GM23338 (cell line): ENCODE data around the gene P2RY12.

Experiments used
- EZH2 ChIP-seq: fragments of 200-600 bp; sonication (generic); IDR thresholded peaks from one replicate; pipeline ENCODE4 v1.8.0; 2017; ENCODE audit warnings: antibody characterized with exemption, mild to moderate bottlenecking, low read depth; ENCODE audit not compliant: unreplicated experiment
- ZNF114 ChIP-seq: fragments of 250-450 bp; sonication (Bioruptor Pico); IDR thresholded peaks from 2 replicates; pipeline ENCODE4 v1.5.0; 2020; ENCODE audit warnings: mild to moderate bottlenecking, moderate library complexity
- TF ChIP-seq, protein P1 (sequence below), 2 experiments: fragments of 200-600 bp in 1 of 2; sonication (generic) in 1 of 2; conservative IDR thresholded peaks; 2 replicates each; pipeline versions ENCODE4 v1.5.1 to v1.6.1; 2016 to 2017; ENCODE audit warnings: antibody characterized with exemption in 2 of 2, low read depth in 2 of 2, mild to moderate bottlenecking in 2 of 2, moderate library complexity in 1 of 2
- TF ChIP-seq, protein P2 (sequence below): IDR thresholded peaks from one replicate; pipeline ENCODE4 v1.6.1; 2018; ENCODE audit warnings: antibody characterized with exemption; ENCODE audit not compliant: unreplicated experiment

DNA sequence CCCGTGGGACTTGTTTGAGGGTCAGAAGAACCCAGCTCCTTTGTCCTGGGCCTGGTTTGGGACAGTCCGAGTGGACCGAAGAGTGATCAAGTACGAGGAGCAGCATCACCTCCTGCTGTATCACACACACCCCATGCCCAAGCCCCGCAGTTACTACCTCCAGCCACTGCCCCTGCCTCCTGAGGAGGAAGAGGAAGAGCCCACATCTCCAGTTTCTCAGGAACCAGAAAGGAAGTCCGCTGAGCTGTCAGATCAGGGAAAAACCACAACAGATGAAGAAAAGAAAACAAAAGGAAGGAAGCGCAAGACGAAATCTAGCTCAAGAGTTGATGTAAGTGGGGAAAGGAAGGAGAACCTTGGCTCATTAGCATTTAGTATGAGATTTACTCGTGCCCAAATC is 3.3 kb upstream of the P2RY12 start:
- TF ChIP-seq, protein P1, sequence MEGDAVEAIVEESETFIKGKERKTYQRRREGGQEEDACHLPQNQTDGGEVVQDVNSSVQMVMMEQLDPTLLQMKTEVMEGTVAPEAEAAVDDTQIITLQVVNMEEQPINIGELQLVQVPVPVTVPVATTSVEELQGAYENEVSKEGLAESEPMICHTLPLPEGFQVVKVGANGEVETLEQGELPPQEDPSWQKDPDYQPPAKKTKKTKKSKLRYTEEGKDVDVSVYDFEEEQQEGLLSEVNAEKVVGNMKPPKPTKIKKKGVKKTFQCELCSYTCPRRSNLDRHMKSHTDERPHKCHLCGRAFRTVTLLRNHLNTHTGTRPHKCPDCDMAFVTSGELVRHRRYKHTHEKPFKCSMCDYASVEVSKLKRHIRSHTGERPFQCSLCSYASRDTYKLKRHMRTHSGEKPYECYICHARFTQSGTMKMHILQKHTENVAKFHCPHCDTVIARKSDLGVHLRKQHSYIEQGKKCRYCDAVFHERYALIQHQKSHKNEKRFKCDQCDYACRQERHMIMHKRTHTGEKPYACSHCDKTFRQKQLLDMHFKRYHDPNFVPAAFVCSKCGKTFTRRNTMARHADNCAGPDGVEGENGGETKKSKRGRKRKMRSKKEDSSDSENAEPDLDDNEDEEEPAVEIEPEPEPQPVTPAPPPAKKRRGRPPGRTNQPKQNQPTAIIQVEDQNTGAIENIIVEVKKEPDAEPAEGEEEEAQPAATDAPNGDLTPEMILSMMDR (conservative IDR thresholded peaks at IDR 0.05; ENCODE audit: low read depth in 2 of 2), result no peak
- TF ChIP-seq ZNF114 (CRISPR knock-in tag) (no peak), EZH2 (no peak)
- TF ChIP-seq, protein P2, sequence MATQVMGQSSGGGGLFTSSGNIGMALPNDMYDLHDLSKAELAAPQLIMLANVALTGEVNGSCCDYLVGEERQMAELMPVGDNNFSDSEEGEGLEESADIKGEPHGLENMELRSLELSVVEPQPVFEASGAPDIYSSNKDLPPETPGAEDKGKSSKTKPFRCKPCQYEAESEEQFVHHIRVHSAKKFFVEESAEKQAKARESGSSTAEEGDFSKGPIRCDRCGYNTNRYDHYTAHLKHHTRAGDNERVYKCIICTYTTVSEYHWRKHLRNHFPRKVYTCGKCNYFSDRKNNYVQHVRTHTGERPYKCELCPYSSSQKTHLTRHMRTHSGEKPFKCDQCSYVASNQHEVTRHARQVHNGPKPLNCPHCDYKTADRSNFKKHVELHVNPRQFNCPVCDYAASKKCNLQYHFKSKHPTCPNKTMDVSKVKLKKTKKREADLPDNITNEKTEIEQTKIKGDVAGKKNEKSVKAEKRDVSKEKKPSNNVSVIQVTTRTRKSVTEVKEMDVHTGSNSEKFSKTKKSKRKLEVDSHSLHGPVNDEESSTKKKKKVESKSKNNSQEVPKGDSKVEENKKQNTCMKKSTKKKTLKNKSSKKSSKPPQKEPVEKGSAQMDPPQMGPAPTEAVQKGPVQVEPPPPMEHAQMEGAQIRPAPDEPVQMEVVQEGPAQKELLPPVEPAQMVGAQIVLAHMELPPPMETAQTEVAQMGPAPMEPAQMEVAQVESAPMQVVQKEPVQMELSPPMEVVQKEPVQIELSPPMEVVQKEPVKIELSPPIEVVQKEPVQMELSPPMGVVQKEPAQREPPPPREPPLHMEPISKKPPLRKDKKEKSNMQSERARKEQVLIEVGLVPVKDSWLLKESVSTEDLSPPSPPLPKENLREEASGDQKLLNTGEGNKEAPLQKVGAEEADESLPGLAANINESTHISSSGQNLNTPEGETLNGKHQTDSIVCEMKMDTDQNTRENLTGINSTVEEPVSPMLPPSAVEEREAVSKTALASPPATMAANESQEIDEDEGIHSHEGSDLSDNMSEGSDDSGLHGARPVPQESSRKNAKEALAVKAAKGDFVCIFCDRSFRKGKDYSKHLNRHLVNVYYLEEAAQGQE, result no peak
